ENCODE results near the gene MYOCOS. TPM values are rescaled to one million over a fixed set of nuclear protein-coding genes. Genes with fewer than 3 reads are reported as not detected.

Gene MYOCOS
- total RNA-seq, 1 donor from 2014 or later, result not detected

DNA sequence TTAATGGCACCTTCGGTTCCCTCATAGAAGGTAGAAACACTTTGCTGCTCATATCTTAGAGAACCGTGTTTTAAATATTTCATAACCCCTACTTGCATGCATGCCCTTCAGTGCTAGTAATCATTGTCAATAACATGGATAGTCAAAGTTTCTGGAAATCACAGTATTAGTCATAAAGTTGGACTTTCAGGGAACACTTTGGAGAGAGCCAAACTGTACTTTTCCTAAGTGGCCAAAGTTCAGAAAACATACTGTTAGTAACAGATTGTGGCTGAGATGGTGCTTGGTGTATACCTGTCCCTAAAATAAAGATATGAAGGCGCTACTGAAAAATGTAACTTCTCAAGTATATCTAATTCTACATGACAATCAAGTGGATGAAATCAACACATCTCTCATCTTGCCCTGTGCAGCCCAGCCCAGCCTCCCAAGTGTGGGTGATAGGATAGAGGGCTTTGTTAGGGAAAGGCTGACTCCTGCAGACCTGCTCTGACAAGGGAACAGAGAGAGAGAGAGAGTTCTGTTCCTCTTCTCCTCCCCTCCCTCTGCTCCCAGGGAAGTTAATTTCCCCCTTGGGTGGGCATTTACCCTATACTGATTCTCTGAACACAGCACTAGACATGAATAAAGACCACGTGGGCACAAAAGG is 16.0 kb downstream of the MYOCOS start:
- H3K36me3 ChIP-seq, result no peaks in the 10 kb centered on the region
- H3K27me3 ChIP-seq (ENCODE audit: low read depth), result no peaks in the 10 kb centered on the region
- H3K27ac ChIP-seq (replicated peaks), result no peak overlapping the region
- H3K4me3 ChIP-seq, result no peak overlapping the region
- intact Hi-C loops (cut with micrococcal nuclease), result no loop called here
- TF ChIP-seq, protein P1, sequence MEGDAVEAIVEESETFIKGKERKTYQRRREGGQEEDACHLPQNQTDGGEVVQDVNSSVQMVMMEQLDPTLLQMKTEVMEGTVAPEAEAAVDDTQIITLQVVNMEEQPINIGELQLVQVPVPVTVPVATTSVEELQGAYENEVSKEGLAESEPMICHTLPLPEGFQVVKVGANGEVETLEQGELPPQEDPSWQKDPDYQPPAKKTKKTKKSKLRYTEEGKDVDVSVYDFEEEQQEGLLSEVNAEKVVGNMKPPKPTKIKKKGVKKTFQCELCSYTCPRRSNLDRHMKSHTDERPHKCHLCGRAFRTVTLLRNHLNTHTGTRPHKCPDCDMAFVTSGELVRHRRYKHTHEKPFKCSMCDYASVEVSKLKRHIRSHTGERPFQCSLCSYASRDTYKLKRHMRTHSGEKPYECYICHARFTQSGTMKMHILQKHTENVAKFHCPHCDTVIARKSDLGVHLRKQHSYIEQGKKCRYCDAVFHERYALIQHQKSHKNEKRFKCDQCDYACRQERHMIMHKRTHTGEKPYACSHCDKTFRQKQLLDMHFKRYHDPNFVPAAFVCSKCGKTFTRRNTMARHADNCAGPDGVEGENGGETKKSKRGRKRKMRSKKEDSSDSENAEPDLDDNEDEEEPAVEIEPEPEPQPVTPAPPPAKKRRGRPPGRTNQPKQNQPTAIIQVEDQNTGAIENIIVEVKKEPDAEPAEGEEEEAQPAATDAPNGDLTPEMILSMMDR (IDR thresholded peaks at IDR 0.05; ENCODE audit: borderline replicate concordance), result no peak
- DNase-seq, result no peak
- no peaks in the 10 kb centered on the region for H3K9me3 ChIP-seq (replicated peaks)
- H3K4me1 ChIP-seq, result no peaks in the 10 kb centered on the region

- intact Hi-C loops (cut with micrococcal nuclease), result loop anchor here (10.0 kb wide), 1 partner anchor 75 kb away; no protein-coding TSS in a partner anchor
- no peak overlapping the region for H3K4me3 ChIP-seq
- H3K36me3 ChIP-seq, result no peaks in the 10 kb centered on the region
- no peak for DNase-seq
- TF ChIP-seq, protein P1 (IDR thresholded peaks at IDR 0.05; ENCODE audit: borderline replicate concordance), result no peak
- no peaks in the 10 kb centered on the region for H3K27me3 ChIP-seq (ENCODE audit: low read depth)
- H3K9me3 ChIP-seq (replicated peaks), result no peaks in the 10 kb centered on the region
- no peak overlapping the region for H3K27ac ChIP-seq (replicated peaks)
- H3K4me1 ChIP-seq, result peaks cover 6% of the 10 kb centered on the region
Measured at GRCh38 chr1:171640225-171640624, 18.2 kb downstream of the MYOCOS start.

GRCh38 chr1:171641076-171641864 is 19.2 kb downstream of the MYOCOS start:
- Histone ChIP-seq H3K36me3 (no peaks in the 10 kb centered on the region), H3K9me3 (replicated peaks) (no peaks in the 10 kb centered on the region), H3K4me1 (peaks cover 16% of the 10 kb centered on the region), H3K27ac (replicated peaks) (no peak overlapping the region), H3K27me3 (ENCODE audit: low read depth) (no peaks in the 10 kb centered on the region), H3K4me3 (no peak overlapping the region)
- DNase-seq, result no peak
- TF ChIP-seq, protein P1 (IDR thresholded peaks at IDR 0.05; ENCODE audit: borderline replicate concordance), result no peak
- intact Hi-C loops (cut with micrococcal nuclease), result loop anchor here (10.0 kb wide), 1 partner anchor 74 kb away; no protein-coding TSS in a partner anchor

DNA sequence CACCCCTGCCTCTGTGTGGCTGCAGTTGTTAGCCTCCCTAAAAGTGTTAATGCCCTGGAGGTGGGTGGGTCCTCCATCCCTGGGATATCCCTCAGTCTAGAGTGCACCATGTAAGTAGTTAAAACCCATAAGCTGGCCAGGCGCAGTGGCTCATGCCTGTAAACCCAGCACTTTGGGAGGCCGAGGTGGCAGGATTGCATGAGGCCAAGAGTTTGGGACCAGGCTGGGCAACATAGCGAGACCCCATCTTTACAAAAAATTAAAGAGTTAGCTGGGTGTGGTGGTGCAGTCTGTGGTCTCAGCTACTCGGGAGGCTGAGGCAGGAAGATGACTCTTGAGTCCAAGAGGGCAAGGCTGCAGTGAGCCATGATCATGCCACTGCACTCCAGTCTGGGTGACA is 20.2 kb downstream of the MYOCOS start:
- no peak overlapping the region for H3K4me3 ChIP-seq
- TF ChIP-seq, protein P1 (IDR thresholded peaks at IDR 0.05; ENCODE audit: borderline replicate concordance), result no peak
- intact Hi-C loops (cut with micrococcal nuclease), result loop anchor here (10.0 kb wide), 1 partner anchor 73 kb away; no protein-coding TSS in a partner anchor
- no peak overlapping the region for H3K27ac ChIP-seq (replicated peaks)
- peaks cover 20% of the 10 kb centered on the region for H3K4me1 ChIP-seq
- no peaks in the 10 kb centered on the region for H3K27me3 ChIP-seq (ENCODE audit: low read depth)
- no peaks in the 10 kb centered on the region for H3K9me3 ChIP-seq (replicated peaks)
- no peaks in the 10 kb centered on the region for H3K36me3 ChIP-seq
- DNase-seq, result no peak

DNA sequence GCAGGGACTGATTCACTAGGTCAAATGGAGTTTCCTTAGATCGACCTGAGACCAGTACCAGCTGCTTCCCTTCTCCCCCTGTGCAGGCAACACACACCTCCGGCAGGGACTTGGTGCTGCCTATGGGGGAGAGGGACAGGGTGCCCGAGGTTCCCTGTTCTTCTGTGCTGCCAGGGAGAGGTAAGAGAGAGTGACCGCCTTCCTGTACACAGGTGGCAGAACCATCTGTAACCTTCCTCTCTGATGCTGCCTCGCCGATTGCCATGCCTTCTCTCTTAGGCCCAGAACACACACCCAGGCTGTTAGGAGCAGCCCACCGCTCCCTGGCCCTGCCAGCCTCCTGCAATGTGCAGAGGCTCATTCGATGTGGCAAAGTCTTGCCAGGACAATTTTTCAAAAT is 21.1 kb downstream of the MYOCOS start:
- TF ChIP-seq, protein P1 (IDR thresholded peaks at IDR 0.05; ENCODE audit: borderline replicate concordance), result no peak
- no peaks in the 10 kb centered on the region for H3K36me3 ChIP-seq
- no peak overlapping the region for H3K4me3 ChIP-seq
- DNase-seq, result no peak
- H3K27ac ChIP-seq (replicated peaks), result no peak overlapping the region
- no peaks in the 10 kb centered on the region for H3K27me3 ChIP-seq (ENCODE audit: low read depth)
- H3K4me1 ChIP-seq, result peaks cover 20% of the 10 kb centered on the region
- H3K9me3 ChIP-seq (replicated peaks), result no peaks in the 10 kb centered on the region
- intact Hi-C loops (cut with micrococcal nuclease), result loop anchor here (10.0 kb wide), 1 partner anchor 72 kb away; no protein-coding TSS in a partner anchor

All from left ventricle myocardium inferior (tissue), 1 donor.